Suprapubic skin (tissue), 3 donors: ENCODE data around the gene NT5DC4.

ENCODE experiments used
- POLR2A ChIP-seq, 2 donors: fragments of 450-650 bp; IDR thresholded peaks; one replicate each; pipeline ENCODE4 v1.6.1; 2017; ENCODE audit warnings: antibody characterized with exemption in 2 of 2, mild to moderate bottlenecking in 2 of 2, moderate library complexity in 2 of 2
- TF ChIP-seq, protein P1 (sequence below), 2 donors: fragments of 200-600 bp in 1 of 2; fragments of 450-650 bp in 1 of 2; sonication (generic) in 1 of 2; IDR thresholded peaks; one replicate each; pipeline ENCODE4 v1.5.1; 2016 to 2019; ENCODE audit warnings: antibody characterized with exemption in 2 of 2, mild to moderate bottlenecking in 1 of 2, moderate library complexity in 1 of 2

GRCh38 chr2:112722816-112723546, 2.2 kb downstream of the NT5DC4 start:
- TF ChIP-seq, protein P1, sequence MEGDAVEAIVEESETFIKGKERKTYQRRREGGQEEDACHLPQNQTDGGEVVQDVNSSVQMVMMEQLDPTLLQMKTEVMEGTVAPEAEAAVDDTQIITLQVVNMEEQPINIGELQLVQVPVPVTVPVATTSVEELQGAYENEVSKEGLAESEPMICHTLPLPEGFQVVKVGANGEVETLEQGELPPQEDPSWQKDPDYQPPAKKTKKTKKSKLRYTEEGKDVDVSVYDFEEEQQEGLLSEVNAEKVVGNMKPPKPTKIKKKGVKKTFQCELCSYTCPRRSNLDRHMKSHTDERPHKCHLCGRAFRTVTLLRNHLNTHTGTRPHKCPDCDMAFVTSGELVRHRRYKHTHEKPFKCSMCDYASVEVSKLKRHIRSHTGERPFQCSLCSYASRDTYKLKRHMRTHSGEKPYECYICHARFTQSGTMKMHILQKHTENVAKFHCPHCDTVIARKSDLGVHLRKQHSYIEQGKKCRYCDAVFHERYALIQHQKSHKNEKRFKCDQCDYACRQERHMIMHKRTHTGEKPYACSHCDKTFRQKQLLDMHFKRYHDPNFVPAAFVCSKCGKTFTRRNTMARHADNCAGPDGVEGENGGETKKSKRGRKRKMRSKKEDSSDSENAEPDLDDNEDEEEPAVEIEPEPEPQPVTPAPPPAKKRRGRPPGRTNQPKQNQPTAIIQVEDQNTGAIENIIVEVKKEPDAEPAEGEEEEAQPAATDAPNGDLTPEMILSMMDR (IDR thresholded peaks at IDR 0.05) = no peak
- TF ChIP-seq POLR2A (IDR thresholded peaks at IDR 0.05) = no peak
